ENCODE results near the gene DHRS3. TPM values are rescaled to one million over a fixed set of nuclear protein-coding genes. Genes with fewer than 3 reads are reported as not detected.

DHRS3 gene
- total and polyA plus RNA-seq, 2 donors (not counting 1 experiment from before 2014, with no cell fraction given): 0.37 TPM

DNA sequence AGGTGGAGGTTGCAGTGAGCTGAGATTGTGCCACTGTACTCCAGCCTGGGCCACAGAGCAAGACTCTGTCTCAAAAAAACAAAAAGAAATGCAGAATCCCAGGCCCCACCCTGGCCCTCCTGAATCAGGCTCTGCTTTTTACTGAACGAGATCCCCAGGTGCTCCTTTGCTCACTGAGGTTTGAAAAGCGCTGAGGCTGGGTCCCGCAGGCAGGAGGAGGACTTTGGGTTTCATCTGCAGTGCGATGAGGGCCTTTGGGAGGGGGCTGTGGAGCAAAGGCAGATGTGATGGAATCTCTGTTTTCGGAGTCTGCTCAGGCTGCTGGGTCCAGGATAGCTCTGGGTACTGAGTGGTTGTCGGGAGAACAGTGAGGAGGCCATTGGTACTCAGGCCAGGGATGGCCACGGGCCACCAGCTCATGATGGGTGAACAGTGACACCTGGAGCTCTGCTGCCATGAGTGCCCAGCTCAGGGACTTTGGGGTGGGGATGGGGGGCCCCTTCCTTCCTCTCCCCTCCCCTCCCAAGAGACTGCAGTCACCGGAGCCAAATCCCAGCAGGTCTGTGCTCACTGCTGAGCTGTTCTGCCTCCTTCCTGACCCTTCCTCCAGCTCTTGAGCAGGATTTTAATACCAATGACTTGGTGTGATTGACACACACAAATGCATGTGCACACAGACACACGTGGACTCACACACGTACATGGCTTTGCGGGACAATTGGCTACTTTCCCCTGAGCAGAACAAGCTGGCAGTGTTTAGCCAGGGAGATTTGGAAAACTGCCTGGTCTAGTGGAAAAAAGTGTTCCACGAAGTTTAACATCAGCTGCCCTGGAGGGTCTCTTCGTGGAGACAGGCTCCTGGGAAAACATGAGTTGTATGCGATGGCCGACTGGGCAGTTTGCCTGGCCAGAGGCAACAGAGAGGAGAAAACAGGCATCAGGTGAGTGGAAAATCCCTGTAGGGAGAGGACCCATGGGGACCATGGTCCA lies 3.6 kb upstream of the DHRS3 start:
- no peak for DNase-seq
- Mint-ChIP-seq H3K4me3 (no peak overlapping the region), H3K4me1 (peaks cover 30% of the 10 kb centered on the region), H3K27ac (no peak overlapping the region), H3K27me3 (peaks cover 40% of the 10 kb centered on the region), H3K9me3 (ENCODE audit: insufficient read depth) (no peaks in the 10 kb centered on the region)
- Histone ChIP-seq H3K27me3 (replicated peaks in 1 of 4; ENCODE audit: control extremely low read depth in 1 of 4, control insufficient read depth in 3 of 4, insufficient read depth in 4 of 4, low read length in 3 of 4) (peaks cover 0 to 33% (median 9%) of the 10 kb centered on the region in 4 experiments), H3K9me3 (ENCODE audit: control extremely low read depth in 1 of 3, control insufficient read depth in 2 of 3, insufficient read depth in 1 of 3, low read length in 2 of 3) (peaks cover 0 to 6% (median 0%) of the 10 kb centered on the region in 3 donors), H3K4me3 (ENCODE audit: control extremely low read depth in 1 of 5, extremely low read depth in 1 of 5, insufficient read depth in 1 of 5, low read depth in 2 of 5, low read length in 4 of 5) (no peak overlapping the region), H3K4me2 (replicated peaks; ENCODE audit: low read depth, low read length, poor library complexity, severe bottlenecking) (no peak overlapping the region), H3K9ac (ENCODE audit: low read length) (no peak overlapping the region), H3K27ac (ENCODE audit: low read length in 2 of 2) (no peak overlapping the region), H3K4me1 (ENCODE audit: control insufficient read depth in 2 of 2, insufficient read depth in 2 of 2, low read length in 2 of 2) (peaks cover 23 to 34% of the 10 kb centered on the region in 2 donors), H4K20me1 (ENCODE audit: control insufficient read depth, insufficient read depth, low read length, poor library complexity, severe bottlenecking) (no peaks in the 10 kb centered on the region), H3K36me3 (replicated peaks in 1 of 2; ENCODE audit: control extremely low read depth in 1 of 2, control insufficient read depth in 1 of 2, extremely low read depth in 1 of 2, insufficient read depth in 2 of 2, low read length in 1 of 2) (no peaks in the 10 kb centered on the region), H3K79me2 (ENCODE audit: control insufficient read depth, insufficient read depth, low read length) (no peaks in the 10 kb centered on the region), H2AFZ (ENCODE audit: insufficient read depth, low read depth, low read length, poor library complexity, severe bottlenecking) (no peak overlapping the region)
- POLR2A ChIA-PET: no interaction called here
- ATAC-seq (ENCODE audit: low read depth): no peak
- intact Hi-C loops (cut with micrococcal nuclease): no loop called here
- TF ChIP-seq, protein P1, sequence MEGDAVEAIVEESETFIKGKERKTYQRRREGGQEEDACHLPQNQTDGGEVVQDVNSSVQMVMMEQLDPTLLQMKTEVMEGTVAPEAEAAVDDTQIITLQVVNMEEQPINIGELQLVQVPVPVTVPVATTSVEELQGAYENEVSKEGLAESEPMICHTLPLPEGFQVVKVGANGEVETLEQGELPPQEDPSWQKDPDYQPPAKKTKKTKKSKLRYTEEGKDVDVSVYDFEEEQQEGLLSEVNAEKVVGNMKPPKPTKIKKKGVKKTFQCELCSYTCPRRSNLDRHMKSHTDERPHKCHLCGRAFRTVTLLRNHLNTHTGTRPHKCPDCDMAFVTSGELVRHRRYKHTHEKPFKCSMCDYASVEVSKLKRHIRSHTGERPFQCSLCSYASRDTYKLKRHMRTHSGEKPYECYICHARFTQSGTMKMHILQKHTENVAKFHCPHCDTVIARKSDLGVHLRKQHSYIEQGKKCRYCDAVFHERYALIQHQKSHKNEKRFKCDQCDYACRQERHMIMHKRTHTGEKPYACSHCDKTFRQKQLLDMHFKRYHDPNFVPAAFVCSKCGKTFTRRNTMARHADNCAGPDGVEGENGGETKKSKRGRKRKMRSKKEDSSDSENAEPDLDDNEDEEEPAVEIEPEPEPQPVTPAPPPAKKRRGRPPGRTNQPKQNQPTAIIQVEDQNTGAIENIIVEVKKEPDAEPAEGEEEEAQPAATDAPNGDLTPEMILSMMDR (IDR thresholded peaks at IDR 0.05): no peak
- no peak for TF ChIP-seq EZH2 (IDR thresholded peaks at IDR 0.05; ENCODE audit: borderline replicate concordance, insufficient read depth, low read depth, low read length, poor library complexity, severe bottlenecking)
- 75% methylated on average over 13 of the region's 15 CpGs for WGBS (ENCODE audit: insufficient coverage)
- CTCF ChIA-PET: interaction anchor here (0.6 to 4.2 kb wide), 11 partner anchors 9 to 346 kb away, joined by 3 to 50 read pairs (median 3); no protein-coding TSS in a partner anchor

DNA sequence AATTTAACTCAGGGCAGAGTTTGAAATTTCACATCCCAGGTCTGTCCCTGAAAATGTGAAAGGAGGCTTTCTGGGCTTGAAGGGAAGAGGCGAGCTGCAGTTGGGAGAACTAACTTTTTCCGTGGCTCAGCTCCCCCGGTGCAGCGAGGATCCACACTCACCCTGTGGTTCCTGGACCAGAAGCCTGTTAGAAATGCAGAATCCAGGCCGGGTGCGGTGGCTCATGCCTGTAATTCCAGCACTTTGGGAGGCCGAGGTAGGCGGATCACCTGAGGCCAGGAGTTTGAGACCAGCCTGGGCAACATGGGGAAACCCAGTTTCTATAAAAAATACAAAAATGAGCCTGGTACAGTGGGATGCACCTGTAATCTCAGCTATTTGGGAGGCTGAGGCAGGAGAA lies 2.9 kb upstream of the DHRS3 start:
- no peak for DNase-seq
- WGBS (ENCODE audit: insufficient coverage): 94% methylated on average over 8 of the region's 8 CpGs
- Histone ChIP-seq H3K4me2 (replicated peaks; ENCODE audit: low read depth, low read length, poor library complexity, severe bottlenecking) (no peak overlapping the region), H3K27me3 (replicated peaks in 1 of 4; ENCODE audit: control extremely low read depth in 1 of 4, control insufficient read depth in 3 of 4, insufficient read depth in 4 of 4, low read length in 3 of 4) (peaks cover 0 to 40% (median 9%) of the 10 kb centered on the region in 4 experiments), H3K36me3 (replicated peaks in 1 of 2; ENCODE audit: control extremely low read depth in 1 of 2, control insufficient read depth in 1 of 2, extremely low read depth in 1 of 2, insufficient read depth in 2 of 2, low read length in 1 of 2) (no peaks in the 10 kb centered on the region), H2AFZ (ENCODE audit: insufficient read depth, low read depth, low read length, poor library complexity, severe bottlenecking) (no peak overlapping the region), H3K9ac (ENCODE audit: low read length) (no peak overlapping the region), H3K27ac (ENCODE audit: low read length in 2 of 2) (no peak overlapping the region), H3K79me2 (ENCODE audit: control insufficient read depth, insufficient read depth, low read length) (no peaks in the 10 kb centered on the region), H4K20me1 (ENCODE audit: control insufficient read depth, insufficient read depth, low read length, poor library complexity, severe bottlenecking) (no peaks in the 10 kb centered on the region), H3K4me1 (ENCODE audit: control insufficient read depth in 2 of 2, insufficient read depth in 2 of 2, low read length in 2 of 2) (peaks cover 29 to 40% of the 10 kb centered on the region in 2 donors), H3K9me3 (ENCODE audit: control extremely low read depth in 1 of 3, control insufficient read depth in 2 of 3, insufficient read depth in 1 of 3, low read length in 2 of 3) (peaks cover 0 to 6% (median 0%) of the 10 kb centered on the region in 3 donors), H3K4me3 (ENCODE audit: control extremely low read depth in 1 of 5, extremely low read depth in 1 of 5, insufficient read depth in 1 of 5, low read depth in 2 of 5, low read length in 4 of 5) (no peak overlapping the region)
- no peak for ATAC-seq (ENCODE audit: low read depth)
- H3K4me3 Mint-ChIP-seq: no peak overlapping the region
- intact Hi-C loops (cut with micrococcal nuclease): loop anchor here (1.0 kb wide), 2 partner anchors 307 to 349 kb away; no protein-coding TSS in a partner anchor
- CTCF ChIA-PET: interaction anchor here (1.1 to 4.2 kb wide), 11 partner anchors 8 to 411 kb away, joined by 3 to 50 read pairs (median 5); no protein-coding TSS in a partner anchor
- peaks cover 35% of the 10 kb centered on the region for H3K4me1 Mint-ChIP-seq
- no peak overlapping the region for H3K27ac Mint-ChIP-seq
- peaks cover 46% of the 10 kb centered on the region for H3K27me3 Mint-ChIP-seq
- TF ChIP-seq EZH2 (IDR thresholded peaks at IDR 0.05; ENCODE audit: borderline replicate concordance, insufficient read depth, low read depth, low read length, poor library complexity, severe bottlenecking): no peak
- TF ChIP-seq, protein P1 (IDR thresholded peaks at IDR 0.05): no peak
- POLR2A ChIA-PET: no interaction called here
- no peaks in the 10 kb centered on the region for H3K9me3 Mint-ChIP-seq (ENCODE audit: insufficient read depth)

Data from B cell (primary cell).